HG02588 (cell line): ENCODE measurements around the gene ZNF736.
"Not testable (repeated sequence)": the region's sequence is repeated elsewhere in the genome, so short reads cannot be mapped to it uniquely, and the experiment has no call there.

Experiments used
- ATAC-seq: cut with Tn5 transposase; IDR thresholded peaks from one replicate; pipeline ENCODE4 v1.9.1; 2021; ENCODE audit warnings: mild to moderate bottlenecking, moderate library complexity; ENCODE audit not compliant: unreplicated experiment

Gene ZNF736

GRCh38 chr7:64313740-64314491 is at the start of gene ZNF736:
Gene ZNF736, plus strand, starts transcription at chr7:64313961. Its CDS starts 190 bp downstream, at chr7:64314151.
- ATAC-seq, result peak; percentile 100

GRCh38 chr7:64266341-64266919 is 47.3 kb upstream of the ZNF736 start:
- no peak for ATAC-seq

- no peak for ATAC-seq
These were observed 36.1 kb upstream of the ZNF736 start for GRCh38 chr7:64277630-64278029.

- ATAC-seq, result no peak
These were observed 18.9 kb upstream of the ZNF736 start for GRCh38 chr7:64294701-64295420.

- not testable (repeated sequence) for ATAC-seq
These were observed 16.3 kb upstream of the ZNF736 start for GRCh38 chr7:64297418-64297817.

- no peak for ATAC-seq
These were observed 12.9 kb upstream of the ZNF736 start for GRCh38 chr7:64300641-64301405.

- peak; percentile 97 for ATAC-seq
These were observed 6.3 kb upstream of the ZNF736 start for GRCh38 chr7:64307254-64308015.

GRCh38 chr7:64308016-64308270 is 5.8 kb upstream of the ZNF736 start:
- no peak for ATAC-seq

GRCh38 chr7:64310426-64310825 is 3.3 kb upstream of the ZNF736 start:
- ATAC-seq, result no peak

GRCh38 chr7:64312826-64313225 is 935 bp upstream of the ZNF736 start:
- no peak for ATAC-seq

GRCh38 chr7:64314566-64314965 is 805 bp downstream of the ZNF736 start:
- ATAC-seq, result no peak

- not testable (repeated sequence) for ATAC-seq
These were observed 2.4 kb downstream of the ZNF736 start for GRCh38 chr7:64316031-64316742.

GRCh38 chr7:64320547-64321513 is 7.1 kb downstream of the ZNF736 start:
- ATAC-seq, result no peak

- not testable (repeated sequence) for ATAC-seq
These were observed 10.4 kb downstream of the ZNF736 start for GRCh38 chr7:64324166-64324565.

- not testable (repeated sequence) for ATAC-seq
These were observed 35.0 kb downstream of the ZNF736 start for GRCh38 chr7:64348713-64349210.

- no peak for ATAC-seq
These were observed 45.8 kb downstream of the ZNF736 start for GRCh38 chr7:64359543-64359942.

- no peak for ATAC-seq
These were observed 57.4 kb downstream of the ZNF736 start for GRCh38 chr7:64371116-64371515.

- ATAC-seq, result no peak
These were observed 59.3 kb downstream of the ZNF736 start for GRCh38 chr7:64373017-64373416.

GRCh38 chr7:64400401-64400800 is 86.6 kb downstream of the ZNF736 start:
- no peak for ATAC-seq
